ENCODE data around the gene SH3GLB1.

- TF ChIP-seq POLR2A (IDR thresholded peaks at IDR 0.05; ENCODE audit: low read depth, low read length) (no peak), RFX5 (IDR thresholded peaks at IDR 0.05; ENCODE audit: low read depth, low read length) (no peak), CTCF (conservative IDR thresholded peaks at IDR 0.05; ENCODE audit: low read depth, low read length) (no peak), CEBPB (IDR thresholded peaks at IDR 0.05; ENCODE audit: low read depth, low read length) (no peak), RAD21 (IDR thresholded peaks at IDR 0.05; ENCODE audit: low read length) (no peak)
These were observed 11.7 kb upstream of the SH3GLB1 start for GRCh38 chr1:86692641-86693040.
